Esophagus (tissue), 2 donors: ENCODE measurements around the gene ELMO1. TPM values are rescaled to one million over a fixed set of nuclear protein-coding genes. Genes with fewer than 3 reads are reported as not detected.

Experiments
- H3K27ac ChIP-seq, 2 donors: one replicate each; pipeline ENCODE4 v1.5.1; 2013; ENCODE audit warnings: low read depth in 2 of 2, mild to moderate bottlenecking in 2 of 2, inconsistent platforms in 1 of 2, low read length in 1 of 2, moderate library complexity in 1 of 2
- H3K27me3 ChIP-seq, 2 donors: one replicate each; pipeline ENCODE4 v1.6.1; 2013; ENCODE audit warnings: low read length in 2 of 2, control low read depth in 1 of 2, mild to moderate bottlenecking in 1 of 2; ENCODE audit not compliant: insufficient read depth in 2 of 2, control insufficient read depth in 1 of 2
- H3K36me3 ChIP-seq, 2 donors: one replicate each; pipeline ENCODE4 v1.6.1; 2013; ENCODE audit warnings: low read length in 1 of 2; ENCODE audit not compliant: control insufficient read depth in 2 of 2, insufficient read depth in 2 of 2
- H3K4me1 ChIP-seq, 2 donors: one replicate each; pipeline ENCODE4 v1.6.1; 2013; ENCODE audit warnings: low read length in 1 of 2; ENCODE audit not compliant: control insufficient read depth in 2 of 2, insufficient read depth in 2 of 2
- H3K4me3 ChIP-seq, 2 donors: one replicate each; pipeline ENCODE4 v1.5.1; 2013; ENCODE audit warnings: low read length in 2 of 2, mild to moderate bottlenecking in 2 of 2, low read depth in 1 of 2, moderate library complexity in 1 of 2
- H3K9me3 ChIP-seq, 2 donors: one replicate each; pipeline ENCODE4 v1.6.1; 2013; ENCODE audit warnings: mild to moderate bottlenecking in 2 of 2, low read depth in 1 of 2, low read length in 1 of 2, moderate library complexity in 1 of 2; ENCODE audit not compliant: control insufficient read depth in 2 of 2, insufficient read depth in 1 of 2
- WGBS, 2 donors: extraction: QIAGEN DNeasy Blood & Tissue Kit; methylation state at CpG; one replicate each; pipeline ENCODE4 v1.1.7; 2013; 5-methylcytosine and 5-hydroxymethylcytosine counted together
- polyA plus RNA-seq, 2 donors: library from polyadenylated mRNA; stranded (reverse); fragments of 200-250 nt; gene quantifications; one replicate each; pipeline ENCODE4 v1.2.3, GENCODE V29; 2013
- donor health status: healthy with polysubstance abuse.
- donor health status: Bipolar disorder and iron deficiency.

The ELMO1 gene
- polyA plus RNA-seq, 2 donors, result 1.5 to 2.9 TPM

DNA sequence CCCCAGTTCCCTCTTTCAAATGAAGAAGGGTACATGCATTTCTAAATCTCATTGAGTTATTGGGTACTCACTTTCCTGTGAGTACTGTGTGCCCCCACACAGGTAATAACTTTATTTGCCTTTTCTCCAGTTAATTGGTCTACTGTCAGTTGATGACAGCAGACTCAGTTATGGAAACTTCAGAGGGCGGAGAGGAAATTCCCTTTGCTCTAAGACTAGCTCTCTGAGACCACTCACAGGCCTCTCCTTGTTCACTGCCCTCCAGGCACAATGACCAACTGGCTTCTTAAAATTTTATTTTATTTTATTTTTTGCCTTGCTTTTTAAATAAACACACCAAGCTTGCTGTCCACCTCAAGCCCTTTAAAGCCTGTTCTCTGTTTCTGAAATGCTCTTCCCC lies 488.6 kb downstream of the ELMO1 start:
- Histone ChIP-seq H3K27ac (no peak overlapping the region), H3K36me3 (no peaks in the 10 kb centered on the region), H3K9me3 (no peaks in the 10 kb centered on the region), H3K4me3 (no peak overlapping the region), H3K27me3 (no peaks in the 10 kb centered on the region), H3K4me1 (no peaks in the 10 kb centered on the region)
- 100% methylated on average over 1 of the region's 1 CpG for WGBS, 2 donors

GRCh38 chr7:36958111-36958733 lies 490.4 kb downstream of the ELMO1 start:
- Histone ChIP-seq H3K9me3 (no peaks in the 10 kb centered on the region), H3K36me3 (no peaks in the 10 kb centered on the region), H3K4me1 (no peaks in the 10 kb centered on the region), H3K27me3 (no peaks in the 10 kb centered on the region), H3K4me3 (no peak overlapping the region), H3K27ac (no peak overlapping the region)
- WGBS, 2 donors, result 66 to 67% methylated on average over 4 of the region's 4 CpGs

- no peak overlapping the region for H3K27ac ChIP-seq
- H3K36me3 ChIP-seq, result no peaks in the 10 kb centered on the region
- H3K4me3 ChIP-seq, result no peak overlapping the region
- 80 to 91% methylated on average over 3 of the region's 3 CpGs for WGBS, 2 donors
- no peaks in the 10 kb centered on the region for H3K9me3 ChIP-seq
- H3K4me1 ChIP-seq, result no peaks in the 10 kb centered on the region
- H3K27me3 ChIP-seq, result no peaks in the 10 kb centered on the region
Measured at GRCh38 chr7:36957620-36958019, 491.0 kb downstream of the ELMO1 start.

DNA sequence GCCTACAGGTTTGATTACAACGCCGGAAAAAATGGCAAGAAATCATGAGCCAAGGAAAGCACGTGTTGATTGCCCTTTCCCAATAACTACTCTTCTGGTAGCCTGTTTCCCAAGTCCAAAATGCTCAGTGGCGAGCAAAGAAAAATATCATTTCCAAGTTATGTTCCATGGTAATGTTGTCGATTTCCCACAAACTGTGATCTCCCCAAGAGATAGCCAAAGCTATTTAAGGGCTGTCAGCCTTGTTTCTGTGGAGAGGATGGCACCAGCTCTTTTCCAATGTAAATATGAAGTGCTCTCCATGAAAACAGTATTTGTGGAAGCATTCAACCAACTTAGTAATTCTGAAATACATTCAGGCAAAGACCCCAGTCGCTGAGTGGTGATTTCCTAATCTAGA lies 491.9 kb downstream of the ELMO1 start:
- no peaks in the 10 kb centered on the region for H3K27me3 ChIP-seq
- no peaks in the 10 kb centered on the region for H3K36me3 ChIP-seq
- no peaks in the 10 kb centered on the region for H3K9me3 ChIP-seq
- no peak overlapping the region for H3K4me3 ChIP-seq
- no peaks in the 10 kb centered on the region for H3K4me1 ChIP-seq
- H3K27ac ChIP-seq, result no peak overlapping the region
- 96% methylated on average over 6 of the region's 6 CpGs for WGBS, 2 donors

DNA sequence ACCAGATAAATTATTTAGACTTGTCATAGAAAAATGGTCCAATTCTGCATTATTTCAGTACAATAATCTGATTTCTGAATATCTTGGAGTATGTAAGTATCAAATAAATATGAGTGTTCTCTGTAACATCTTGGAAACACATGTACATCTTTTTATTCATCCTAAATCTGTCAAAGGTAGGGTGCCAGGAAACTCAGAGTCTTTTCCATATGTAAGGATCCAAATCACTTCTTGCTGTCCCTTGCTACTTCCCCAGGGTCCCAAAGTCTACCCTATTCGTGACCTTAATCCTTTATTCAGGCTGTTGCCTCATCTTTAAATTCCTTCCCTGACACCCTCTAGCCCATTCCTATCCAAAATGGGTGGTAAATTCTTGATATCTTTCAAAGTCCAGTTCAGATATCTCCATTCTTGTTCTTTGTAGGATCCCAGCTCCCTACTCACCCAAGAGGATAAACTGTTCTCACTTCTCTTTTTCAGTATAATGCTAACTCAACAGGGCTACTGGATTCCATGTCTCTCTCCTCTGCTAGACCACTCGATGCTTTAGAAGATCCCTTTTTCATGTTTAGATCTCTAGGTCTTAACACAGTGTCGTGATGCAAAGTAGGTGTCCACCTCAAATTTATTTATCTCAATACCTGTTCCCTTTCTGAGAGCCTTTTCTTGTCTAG lies 493.1 kb downstream of the ELMO1 start:
- no peak overlapping the region for H3K4me3 ChIP-seq
- no peaks in the 10 kb centered on the region for H3K9me3 ChIP-seq
- no peaks in the 10 kb centered on the region for H3K27me3 ChIP-seq
- H3K36me3 ChIP-seq, result peaks cover 0 to 2% of the 10 kb centered on the region in 2 donors
- WGBS, 2 donors, result 87 to 90% methylated on average over 3 of the region's 3 CpGs
- H3K27ac ChIP-seq, result no peak overlapping the region
- H3K4me1 ChIP-seq, result no peaks in the 10 kb centered on the region

GRCh38 chr7:36951257-36951697 lies 497.4 kb downstream of the ELMO1 start:
- Histone ChIP-seq H3K4me3 (no peak overlapping the region), H3K27ac (no peak overlapping the region), H3K27me3 (no peaks in the 10 kb centered on the region), H3K36me3 (peaks cover 0 to 2% of the 10 kb centered on the region in 2 donors), H3K4me1 (peaks cover 3 to 4% of the 10 kb centered on the region in 2 donors), H3K9me3 (peaks cover 0 to 2% of the 10 kb centered on the region in 2 donors)
- 92 to 94% methylated on average over 3 of the region's 3 CpGs for WGBS, 2 donors

- Histone ChIP-seq H3K9me3 (peaks cover 0 to 2% of the 10 kb centered on the region in 2 donors), H3K27me3 (no peaks in the 10 kb centered on the region), H3K36me3 (peaks cover 0 to 2% of the 10 kb centered on the region in 2 donors), H3K4me1 (peaks cover 3 to 4% of the 10 kb centered on the region in 2 donors), H3K4me3 (no peak overlapping the region), H3K27ac (no peak overlapping the region)
- WGBS, 2 donors, result 60 to 74% methylated on average over 8 of the region's 8 CpGs
Measured at GRCh38 chr7:36949711-36950600, 498.7 kb downstream of the ELMO1 start.

DNA sequence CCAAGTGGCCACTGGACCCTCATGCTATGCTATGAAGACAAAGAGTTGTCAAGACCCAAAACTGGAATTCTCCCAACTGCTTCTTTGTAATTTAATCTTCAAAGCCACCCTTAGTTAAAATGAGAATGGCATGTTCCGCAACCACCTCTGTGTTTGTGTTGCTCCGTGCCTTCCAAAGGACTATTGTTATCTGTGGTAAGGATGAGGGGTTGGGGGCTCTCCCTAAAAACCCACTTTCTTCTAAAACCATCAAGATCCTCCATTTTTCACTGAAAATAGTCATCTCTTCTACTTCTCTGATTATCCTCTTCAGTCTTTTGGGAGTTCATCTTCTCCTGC lies 502.3 kb downstream of the ELMO1 start:
- Histone ChIP-seq H3K4me1 (peaks cover 4 to 7% of the 10 kb centered on the region in 2 donors), H3K4me3 (no peak overlapping the region), H3K27ac (no peak overlapping the region), H3K27me3 (no peaks in the 10 kb centered on the region), H3K36me3 (peaks cover 0 to 2% of the 10 kb centered on the region in 2 donors), H3K9me3 (peaks cover 2% of the 10 kb centered on the region in 2 donors)
- WGBS, 2 donors, result 69 to 76% methylated on average over 2 of the region's 2 CpGs

GRCh38 chr7:36945612-36946400 lies 502.9 kb downstream of the ELMO1 start:
- no peak overlapping the region for H3K27ac ChIP-seq
- WGBS, 2 donors, result 53 to 70% methylated on average over 7 of the region's 7 CpGs
- H3K27me3 ChIP-seq, result no peaks in the 10 kb centered on the region
- H3K4me1 ChIP-seq, result peaks cover 4 to 7% of the 10 kb centered on the region in 2 donors
- H3K9me3 ChIP-seq, result peaks cover 2% of the 10 kb centered on the region in 2 donors
- no peak overlapping the region for H3K4me3 ChIP-seq
- no peaks in the 10 kb centered on the region for H3K36me3 ChIP-seq
